Muscle of back (tissue), 11 donors: ENCODE results near the gene MEGF9. TPM values are rescaled to one million over a fixed set of nuclear protein-coding genes. Genes with fewer than 3 reads are reported as not detected.
"Not testable (repeated sequence)": the region's sequence is repeated elsewhere in the genome, so short reads cannot be mapped to it uniquely, and the experiment has no call there.

ENCODE experiments used
- DNase-seq, 3 donors: peaks; one replicate each; pipeline versions ENCODE4 v3.0.0 to v3.0.0-alpha.2; 2013
- polyA plus RNA-seq, 10 donors: library from polyadenylated mRNA; unstranded; fragments of 120-200 nt; gene quantifications; one replicate each; pipeline ENCODE4 v1.2.1, GENCODE V29; 2013; ENCODE audit not compliant: insufficient read length in 10 of 10

The MEGF9 gene
- polyA plus RNA-seq, 10 donors, result 5.5 to 12.1 (median 7.6) TPM

DNA sequence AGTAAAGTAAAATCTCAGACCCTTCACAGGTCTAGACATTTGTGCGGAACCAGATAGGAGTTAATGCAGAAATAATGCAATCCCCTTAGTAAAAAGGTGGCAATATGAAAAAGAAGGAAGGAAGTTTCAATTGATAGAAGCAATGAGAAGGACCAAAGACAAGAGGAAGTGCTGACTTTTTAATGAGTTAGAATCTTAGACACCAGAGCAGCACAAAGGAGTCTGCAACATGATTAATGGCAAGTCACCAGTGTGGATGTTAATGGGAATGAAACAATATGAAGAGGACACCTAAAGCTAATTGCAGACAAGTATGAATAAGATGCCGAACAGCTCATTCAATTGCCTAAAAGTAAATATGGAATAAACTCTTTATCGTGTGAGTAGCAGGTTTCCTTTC is 50.9 kb downstream of the MEGF9 start:
- DNase-seq, result no peak

DNA sequence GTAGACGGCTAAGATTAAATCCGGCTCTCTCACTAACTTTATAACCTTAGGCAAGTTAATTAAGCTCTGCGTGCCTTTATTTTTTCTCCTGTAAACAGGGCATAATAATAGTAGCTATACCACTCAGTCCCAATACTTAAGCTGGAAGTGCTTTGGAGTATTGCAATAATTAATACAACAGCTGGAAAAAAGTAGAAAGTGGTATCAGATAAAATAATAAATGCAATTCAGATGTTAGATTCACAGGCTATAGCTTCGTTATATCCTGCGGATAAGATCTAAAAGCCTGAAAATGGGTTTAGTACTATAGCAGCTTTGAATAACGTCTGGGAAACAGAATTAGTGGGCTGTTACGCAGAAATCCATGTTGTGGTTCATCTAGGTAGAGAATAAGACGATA is 51.8 kb downstream of the MEGF9 start:
- no peak for DNase-seq

DNA sequence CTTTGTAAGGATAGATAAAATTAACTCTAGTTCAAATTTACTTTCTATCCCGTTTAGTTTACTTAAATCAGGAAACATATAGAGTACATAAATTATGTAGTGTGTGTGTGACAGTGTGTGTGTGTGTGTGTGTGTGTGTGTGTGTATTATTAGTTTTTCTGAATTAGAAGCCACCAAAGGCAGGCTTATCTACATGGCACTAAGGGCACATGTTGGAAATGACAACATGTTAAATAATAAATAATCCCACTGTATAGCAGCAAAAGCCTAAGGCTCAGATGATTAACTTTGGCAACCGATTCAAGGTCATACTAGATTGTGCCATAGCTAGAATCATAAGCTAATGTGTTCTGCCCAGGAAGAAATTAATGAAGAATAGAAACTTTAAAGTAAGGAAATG is 54.6 kb downstream of the MEGF9 start:
- no peak for DNase-seq

DNA sequence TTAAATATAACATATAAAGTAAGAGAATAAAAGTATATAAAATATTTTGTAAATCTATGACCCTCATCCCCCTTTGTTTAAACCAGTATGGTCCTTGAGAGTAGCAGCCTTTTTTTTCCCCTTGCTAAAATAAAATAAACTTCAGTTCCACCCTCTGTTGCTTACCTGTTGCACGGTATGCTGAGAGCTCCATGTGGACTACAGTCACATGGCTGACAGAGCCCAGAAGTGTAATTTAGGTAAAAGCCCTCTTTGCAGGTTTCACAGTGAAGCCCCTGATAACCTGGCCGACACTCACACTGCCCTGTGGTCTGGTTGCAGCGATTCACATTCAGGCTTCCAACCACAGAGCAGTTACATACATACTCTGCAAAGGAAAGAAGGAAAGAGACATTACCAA is 55.1 kb downstream of the MEGF9 start:
- no peak for DNase-seq

DNA sequence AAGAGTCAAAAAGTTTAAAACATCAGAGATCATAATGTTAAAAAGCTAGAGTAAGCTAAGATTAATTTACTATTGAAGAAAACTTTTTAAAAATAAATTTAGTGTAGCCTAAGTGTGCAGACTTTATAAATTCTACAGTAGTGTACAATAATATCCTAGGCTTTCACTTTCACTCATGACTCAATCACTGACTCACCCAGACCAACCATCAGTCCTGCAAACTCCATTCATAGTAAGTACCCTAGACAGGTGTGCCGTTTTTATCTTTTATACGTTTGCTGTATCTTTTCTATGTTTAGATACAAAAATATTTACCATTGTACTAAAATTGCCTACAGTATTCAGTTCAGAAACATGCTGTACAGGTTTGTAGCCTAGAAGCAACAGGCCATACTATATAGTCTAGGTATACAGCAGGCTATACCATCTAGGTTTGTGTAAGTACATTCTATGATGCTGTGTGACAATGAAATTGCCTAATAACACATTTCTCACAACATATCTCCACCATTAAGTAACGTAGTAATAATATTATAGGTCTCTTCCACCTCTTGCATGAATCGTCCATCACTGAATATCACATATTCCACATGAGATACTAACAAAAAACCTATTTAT is 59.2 kb downstream of the MEGF9 start:
- DNase-seq, result no peak

DNA sequence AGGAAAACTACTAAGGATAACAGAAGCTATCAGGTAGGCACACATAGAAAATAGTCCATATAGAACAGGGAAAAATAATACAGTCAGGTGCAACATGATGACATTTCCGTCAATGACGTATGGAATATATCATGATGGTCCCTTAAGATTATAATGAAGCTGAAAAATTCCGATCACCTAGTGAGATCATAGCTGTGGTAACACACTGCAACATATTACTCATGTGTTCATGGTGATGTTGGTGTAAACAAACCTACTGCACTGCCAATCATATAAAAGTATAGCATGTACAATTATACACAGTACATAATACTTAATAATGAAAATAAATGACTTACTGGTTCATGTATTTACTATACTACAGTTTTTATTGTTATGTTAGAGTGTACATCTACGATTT is 60.0 kb downstream of the MEGF9 start:
- DNase-seq, result no peak

DNA sequence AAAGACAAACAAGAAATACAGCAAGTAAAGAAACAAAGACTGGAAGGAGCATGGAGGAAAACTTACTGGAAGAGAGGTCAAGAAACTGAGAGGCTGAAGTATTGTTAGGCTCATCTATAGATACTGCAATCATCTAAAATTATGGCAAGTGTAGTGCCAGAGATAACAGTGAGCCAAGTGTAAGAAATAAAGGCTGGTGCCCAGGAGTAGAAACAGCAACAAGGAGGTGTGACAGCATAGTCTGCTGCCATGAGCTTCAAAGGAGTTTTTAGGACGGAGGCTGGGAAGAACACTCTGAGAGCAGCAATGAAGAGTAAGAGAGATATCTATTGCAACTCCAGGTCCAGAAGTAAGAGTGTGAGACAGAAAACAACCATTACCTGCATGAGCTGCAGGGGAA is 60.5 kb downstream of the MEGF9 start:
- no peak for DNase-seq

DNA sequence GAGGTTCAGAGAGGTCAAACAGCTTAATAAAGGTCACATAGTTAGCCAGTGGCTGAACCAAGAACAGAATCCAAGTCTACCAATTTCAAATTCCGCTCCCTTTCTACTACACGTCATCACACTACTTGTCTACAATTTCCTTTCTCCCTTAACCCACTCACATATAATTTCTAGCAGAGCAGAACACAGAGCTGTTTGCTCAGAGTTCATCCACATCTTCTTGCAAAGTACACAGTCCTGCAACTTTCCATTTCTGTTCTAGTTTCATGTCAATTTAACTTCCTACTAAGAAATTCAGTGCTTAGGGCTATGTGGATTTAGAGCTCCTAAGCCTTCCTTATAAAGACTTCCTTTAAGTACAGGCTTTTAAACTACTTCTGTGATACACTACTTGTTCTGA is 61.3 kb downstream of the MEGF9 start:
- DNase-seq, result no peak

DNA sequence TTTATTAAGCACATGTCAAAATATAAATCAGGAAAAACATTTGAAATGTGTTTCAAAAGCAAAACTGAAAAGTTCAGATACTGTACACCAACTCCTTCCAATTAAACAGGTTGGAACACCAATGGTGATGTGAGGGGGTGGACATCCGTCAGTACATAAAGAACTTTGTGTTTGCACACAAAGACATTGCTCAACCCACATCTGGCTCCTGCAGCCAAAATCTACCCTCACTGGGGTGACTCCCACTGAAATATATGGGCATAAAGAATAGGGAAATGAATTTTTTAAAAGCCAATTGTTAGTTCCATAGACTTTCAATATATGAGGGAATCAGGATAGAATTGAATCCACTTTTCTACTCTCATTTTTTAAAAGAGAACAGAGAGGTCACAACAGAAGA is 63.9 kb downstream of the MEGF9 start:
- no peak for DNase-seq

DNA sequence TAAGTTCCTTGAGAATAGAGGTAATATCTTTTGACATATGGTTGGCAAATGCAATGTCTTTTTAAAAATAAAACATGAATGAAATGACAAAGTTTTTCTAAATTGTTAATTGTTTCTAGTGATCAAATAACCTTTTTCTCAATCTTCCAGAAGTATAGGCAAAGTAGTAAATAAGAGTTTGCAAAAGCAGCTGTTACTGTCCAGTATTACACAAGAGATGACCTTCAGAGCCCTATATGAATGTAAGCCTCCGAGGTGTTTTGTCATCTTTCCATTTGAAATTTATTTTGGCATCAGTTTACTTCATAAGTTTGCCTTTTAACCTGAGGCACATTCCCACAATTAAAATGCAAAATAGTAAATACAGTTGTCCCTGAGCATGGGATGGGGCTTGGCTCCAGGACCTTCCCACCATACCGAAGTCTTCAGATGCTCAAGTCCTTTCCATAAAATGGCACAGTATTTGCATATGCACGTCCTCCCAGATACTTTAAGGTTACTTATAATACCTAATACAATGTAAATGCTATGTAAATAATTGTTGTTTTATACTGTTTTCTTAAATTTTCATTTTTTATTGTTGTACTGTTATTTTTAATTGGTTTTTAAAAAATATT is 65.6 kb downstream of the MEGF9 start:
- no peak for DNase-seq

DNA sequence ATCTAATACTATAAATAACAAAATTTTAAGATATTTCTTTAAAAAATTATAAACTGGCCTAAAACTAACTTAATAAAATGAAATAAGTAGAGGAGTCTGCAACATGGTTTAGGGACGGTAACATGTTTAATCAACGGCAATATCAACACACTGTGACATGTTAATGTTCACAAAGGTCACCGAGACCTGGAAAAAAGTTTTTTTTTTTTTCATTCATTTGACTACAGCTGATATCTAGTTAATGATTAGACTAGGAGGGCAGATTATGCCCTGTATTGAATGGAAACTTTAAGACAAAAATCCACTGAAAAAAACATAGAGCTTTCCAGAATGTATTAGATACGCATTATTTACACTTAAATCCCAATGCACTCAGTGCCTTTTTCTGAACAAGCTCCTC is 67.3 kb downstream of the MEGF9 start:
- DNase-seq, result no peak

DNA sequence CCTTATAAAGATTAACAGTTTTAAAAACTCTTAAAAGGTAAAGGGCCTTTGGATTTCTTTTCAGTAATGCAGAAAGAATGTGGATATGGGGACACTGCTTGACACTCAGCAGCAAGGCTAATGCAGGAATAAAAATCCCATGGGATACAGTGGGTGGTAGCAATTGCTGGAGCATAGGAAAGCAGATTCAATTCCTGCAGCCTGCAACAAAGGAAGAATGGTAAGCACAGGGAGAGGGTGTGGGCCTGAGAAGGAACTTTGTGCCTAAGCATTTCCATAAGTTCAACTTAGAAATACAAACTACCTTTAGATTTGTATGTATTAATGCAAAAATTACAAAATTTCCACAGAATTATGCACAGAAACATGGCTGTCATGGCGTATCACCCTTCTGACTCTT is 68.5 kb downstream of the MEGF9 start:
- no peak for DNase-seq

DNA sequence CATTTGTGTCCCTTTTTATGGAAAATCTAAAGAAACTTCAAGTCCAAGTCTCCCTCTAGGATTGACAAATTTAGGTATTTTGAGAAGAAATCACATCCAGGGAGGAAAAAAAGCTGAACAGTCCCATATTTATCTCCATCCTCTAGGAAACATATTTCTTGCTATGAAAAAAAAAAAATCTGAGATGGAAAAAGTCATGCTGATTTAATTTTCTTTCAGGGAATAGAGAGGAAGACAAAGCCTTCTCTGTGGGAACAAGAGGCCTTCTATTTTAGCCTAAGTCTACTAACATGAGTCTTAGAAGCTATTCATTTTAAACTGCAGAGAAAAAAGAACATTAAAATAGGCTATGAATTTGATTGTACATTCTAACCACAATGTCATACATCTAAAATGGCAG is 71.2 kb downstream of the MEGF9 start:
- no peak for DNase-seq

DNA sequence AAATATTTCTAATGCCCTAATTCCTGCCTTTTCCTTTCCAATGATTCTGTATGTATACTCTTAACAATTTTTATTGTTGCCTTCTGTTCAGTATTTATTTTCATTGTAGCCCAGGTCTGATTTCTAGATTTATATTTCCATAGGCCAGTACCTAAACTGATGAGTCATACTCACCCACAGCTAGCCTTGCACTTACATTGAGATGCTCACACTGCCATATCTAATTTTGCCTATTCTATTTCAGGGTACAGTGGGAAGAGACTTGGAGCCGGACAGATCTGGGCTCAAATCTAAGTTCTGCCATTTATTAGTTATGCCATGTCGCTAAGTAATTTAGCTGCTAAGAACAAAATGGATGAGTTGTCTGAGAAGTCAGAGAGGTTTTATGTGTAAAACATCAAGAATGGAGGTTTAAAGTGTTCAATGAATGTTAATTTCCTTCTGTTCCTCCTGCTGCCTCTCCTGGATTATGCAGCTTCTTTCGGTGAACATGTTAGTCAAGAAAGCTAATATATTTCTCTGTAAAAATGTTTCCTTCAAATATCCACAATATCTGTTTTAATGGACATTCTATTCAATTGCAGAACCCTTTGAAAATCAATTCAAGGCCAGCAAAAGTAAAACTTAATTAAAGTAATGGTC is 72.0 kb downstream of the MEGF9 start:
- no peak for DNase-seq

DNA sequence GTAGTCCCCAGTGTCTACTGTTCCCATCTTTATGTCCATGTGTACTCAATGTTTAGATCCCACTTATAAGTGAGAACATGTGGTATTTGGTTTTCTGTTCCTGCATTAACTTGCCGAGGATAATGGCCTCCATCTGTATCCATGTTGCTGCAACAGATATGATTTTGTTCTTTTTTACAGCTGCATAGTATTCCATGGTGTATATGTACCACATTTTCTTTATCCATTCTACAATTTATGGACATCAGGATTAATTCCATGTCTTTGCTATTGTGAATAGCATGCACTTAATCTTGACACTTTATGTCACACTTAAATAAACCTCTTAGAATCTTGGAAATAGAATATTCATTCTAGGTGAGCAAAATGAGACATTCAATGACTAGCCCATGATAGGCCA is 73.4 kb downstream of the MEGF9 start:
- not testable (repeated sequence) for DNase-seq

DNA sequence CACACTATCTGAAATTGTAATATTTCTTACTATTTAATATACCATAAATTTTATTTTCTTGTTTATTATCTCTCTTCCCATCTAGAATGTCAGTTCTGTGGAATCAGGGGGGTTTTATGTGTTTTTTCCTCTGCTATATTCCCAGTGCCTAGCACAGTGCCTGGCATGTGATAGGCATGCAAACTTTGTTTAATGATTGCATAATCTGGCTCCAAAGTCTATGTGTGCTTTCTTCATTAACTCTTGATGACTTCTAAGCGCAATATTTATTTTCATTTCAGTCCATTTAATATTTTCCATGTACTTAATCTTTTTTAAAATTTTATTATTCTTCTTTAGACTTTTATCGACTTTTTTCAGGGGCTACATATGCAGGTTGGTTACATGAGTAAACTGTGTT is 73.9 kb downstream of the MEGF9 start:
- DNase-seq, result no peak

DNA sequence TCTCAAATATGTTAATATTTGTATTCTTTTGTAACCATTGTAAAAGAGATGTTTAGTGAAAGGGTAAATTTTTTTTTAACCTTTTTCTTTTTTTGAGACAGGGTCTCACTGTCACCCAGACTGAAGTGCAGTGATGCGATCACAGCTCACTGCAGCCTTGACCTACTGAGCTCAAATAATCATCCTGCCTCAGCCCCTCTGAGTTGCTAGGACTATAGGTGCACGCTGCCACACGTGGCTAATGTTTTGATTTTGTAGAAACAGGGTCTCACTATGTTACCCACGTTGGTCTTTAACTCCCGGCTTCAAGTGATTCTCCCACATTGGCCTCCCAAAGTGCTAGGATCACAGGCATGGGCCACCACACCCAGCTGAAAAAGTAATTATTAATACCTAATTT is 76.4 kb downstream of the MEGF9 start:
- no peak for DNase-seq

DNA sequence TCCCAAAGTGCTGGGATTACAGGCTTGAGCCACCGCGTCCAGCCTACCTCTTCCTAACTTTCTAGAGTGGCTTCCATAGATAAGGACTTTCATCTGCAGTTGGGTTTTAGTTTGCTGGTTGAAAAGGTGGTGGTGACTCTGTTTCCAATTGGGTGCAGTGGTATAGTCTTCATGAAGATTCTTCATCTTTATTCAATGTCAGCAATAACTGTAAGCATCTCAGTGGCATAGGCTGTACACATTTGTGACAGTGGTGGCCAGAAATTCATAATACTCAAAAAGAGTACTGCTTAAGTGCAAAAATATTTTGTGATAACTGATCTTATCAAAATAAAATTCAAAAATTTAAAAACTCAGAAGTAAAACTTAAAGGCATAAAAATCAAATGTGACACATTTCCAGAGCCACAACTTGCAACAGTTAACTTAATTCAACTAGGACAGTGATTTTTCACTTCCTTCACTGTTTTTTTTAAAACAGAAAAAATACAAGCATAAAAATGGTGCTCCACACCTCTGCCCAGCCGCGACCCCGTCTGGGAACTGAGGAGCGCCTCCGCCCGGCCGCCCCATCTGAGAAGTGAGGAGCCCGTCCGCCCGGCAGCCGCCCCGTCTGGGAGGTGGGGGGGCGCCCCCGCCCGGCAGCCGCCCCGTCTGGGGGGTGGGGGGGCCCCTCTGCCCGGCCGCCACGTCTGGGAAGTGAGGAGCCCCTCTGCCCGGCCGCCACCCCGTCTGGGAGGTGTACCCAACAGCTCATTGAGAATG is 77.9 kb downstream of the MEGF9 start:
- DNase-seq, result no peak

DNA sequence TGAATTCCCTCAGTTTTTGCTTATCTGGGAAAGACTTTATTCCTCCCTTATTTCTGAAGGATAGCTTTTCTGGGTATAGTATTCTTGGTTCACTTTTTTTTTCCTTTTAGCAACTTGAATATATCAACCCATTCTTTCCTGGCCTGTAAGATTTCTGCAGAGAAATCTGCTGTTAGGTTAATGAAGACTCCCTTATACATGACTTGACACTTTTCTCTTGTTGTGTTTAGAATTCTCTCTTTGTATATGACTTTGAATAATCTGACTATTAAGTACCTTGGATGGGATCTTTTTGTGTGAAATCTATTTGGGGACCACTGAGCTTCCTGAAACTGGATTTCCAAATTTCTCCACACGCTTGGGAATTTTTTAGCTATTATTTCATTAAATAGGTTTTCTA is 79.3 kb downstream of the MEGF9 start:
- DNase-seq, result no peak

DNA sequence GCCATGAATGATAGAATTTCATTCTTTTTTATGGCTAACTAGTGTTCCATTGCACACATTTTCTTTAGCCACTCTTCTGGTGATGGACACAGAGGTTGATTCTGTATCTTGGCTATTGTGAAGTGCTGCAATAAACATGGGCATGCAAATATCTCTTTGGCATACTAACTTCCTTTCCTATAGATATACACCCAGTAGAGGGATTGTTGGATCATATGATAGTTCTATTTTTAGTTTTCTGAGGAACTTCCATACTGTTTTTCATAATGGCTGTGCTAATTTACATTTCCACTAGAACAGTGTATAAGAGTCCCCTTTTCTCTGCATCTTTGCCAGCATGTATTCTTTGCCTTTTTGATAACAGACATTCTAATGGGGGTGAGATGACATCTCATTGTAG is 83.9 kb downstream of the MEGF9 start:
- no peak for DNase-seq

DNA sequence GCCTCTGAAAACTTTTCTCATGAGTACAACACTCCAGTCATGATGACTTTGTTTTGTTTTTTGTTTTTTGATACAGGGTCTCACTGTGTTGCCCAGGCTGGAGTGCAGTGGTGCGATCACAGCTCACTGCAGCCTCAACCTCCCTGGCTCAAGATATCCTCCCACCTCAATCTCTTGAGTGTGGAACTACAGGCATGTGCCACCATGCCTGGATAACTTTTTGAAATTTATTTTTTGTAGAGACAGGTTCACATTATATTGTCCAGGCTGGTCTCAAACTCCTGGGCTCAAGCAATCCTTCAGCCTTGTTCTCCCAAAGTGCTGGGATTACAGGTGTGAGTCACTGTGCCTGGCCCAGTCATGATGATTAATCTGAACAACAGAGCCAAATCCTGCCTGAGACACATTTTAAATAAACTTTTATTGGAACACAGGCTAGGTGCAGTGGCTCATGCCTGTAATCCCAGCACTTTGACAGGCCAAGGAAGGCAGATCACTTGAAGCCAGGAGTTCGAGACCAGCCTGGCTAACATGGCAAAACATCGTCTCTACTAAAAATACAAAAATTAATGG is 85.3 kb downstream of the MEGF9 start:
- DNase-seq, result not testable (repeated sequence)

DNA sequence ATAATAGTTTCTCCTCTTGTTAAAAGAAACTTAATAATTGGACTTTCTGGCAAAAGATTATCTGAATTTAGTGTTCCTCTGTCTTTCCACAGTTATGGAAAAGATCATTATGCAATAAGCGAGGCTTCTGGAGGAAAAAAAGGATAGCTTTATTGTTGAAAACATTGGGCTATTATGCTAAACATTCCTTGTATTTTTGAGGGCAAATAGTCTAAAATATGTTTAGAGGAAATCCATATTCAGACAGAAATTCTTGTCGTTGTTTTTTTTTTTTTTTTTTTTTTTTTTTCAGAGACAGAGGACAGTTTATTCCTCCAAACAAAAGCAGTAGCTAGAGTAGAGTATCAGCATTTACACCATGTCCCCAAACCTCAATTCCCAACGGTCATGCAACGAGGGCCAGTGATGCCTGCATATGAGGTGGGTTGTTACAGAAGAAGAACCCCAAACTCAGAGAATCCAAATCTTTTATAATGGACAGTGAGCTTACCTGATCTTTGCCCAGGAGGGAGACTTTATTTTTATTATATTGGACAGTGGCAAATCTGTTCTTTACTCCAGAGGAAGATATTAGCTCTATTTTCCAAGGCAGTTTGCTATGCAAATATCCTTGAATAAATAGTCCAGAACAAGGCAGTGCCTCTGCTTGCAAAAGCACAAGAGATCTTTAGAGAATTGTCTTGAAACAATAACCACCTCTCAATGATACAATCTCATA is 85.9 kb downstream of the MEGF9 start:
- DNase-seq, result no peak
